Breast epithelium (tissue), 4 donors: ENCODE results near the gene EEPD1. TPM values are rescaled to one million over a fixed set of nuclear protein-coding genes. Genes with fewer than 3 reads are reported as not detected.
A peak's percentile ranks its signal among the peaks of the same experiment; 100 is the strongest.

Experiments used
- DNase-seq, 2 donors: peaks; one replicate each; pipeline ENCODE4 v3.0.0-alpha.2; 2019; ENCODE audit warnings: low spot score in 2 of 2
- H3K27ac ChIP-seq, 2 donors: fragments of 200-600 bp; sonication (generic) in 1 of 2; one replicate each; pipeline ENCODE4 v1.5.1; 2016 to 2019; ENCODE audit warnings: mild to moderate bottlenecking in 1 of 2
- H3K27me3 ChIP-seq, 2 donors: fragments of 200-600 bp; sonication (generic) in 1 of 2; one replicate each; pipeline versions ENCODE4 v1.5.1 to v1.6.0; 2017 to 2019; ENCODE audit warnings: control low read depth in 1 of 2, mild to moderate bottlenecking in 1 of 2
- H3K36me3 ChIP-seq: fragments of 200-600 bp; one replicate; pipeline ENCODE4 v1.5.1; 2019
- H3K4me1 ChIP-seq, 2 donors: fragments of 200-600 bp; sonication (generic); one replicate each; pipeline ENCODE4 v1.5.1; 2016 to 2019; ENCODE audit warnings: control low read depth in 1 of 2
- H3K4me3 ChIP-seq, 3 donors: fragments of 200-600 bp; sonication (generic); 1 replicate in 2 of 3; 2 replicates in 1 of 3; pipeline ENCODE4 v1.5.1; 2016 to 2019; ENCODE audit warnings: mild to moderate bottlenecking in 3 of 3, moderate library complexity in 2 of 3
- H3K9me3 ChIP-seq, 2 donors: fragments of 200-600 bp; sonication (generic) in 1 of 2; one replicate each; pipeline ENCODE4 v1.5.1; 2016 to 2019; ENCODE audit warnings: control low read depth in 1 of 2
- POLR2A ChIP-seq: fragments of 450-650 bp; IDR thresholded peaks from one replicate; pipeline ENCODE4 v1.6.1; 2016; ENCODE audit warnings: antibody characterized with exemption, mild to moderate bottlenecking, moderate library complexity
- POLR2AphosphoS5 ChIP-seq, 3 donors: sonication (generic); formaldehyde crosslinking; IDR thresholded peaks; one replicate each; pipeline ENCODE4 v1.6.1; 2017; ENCODE audit warnings: antibody characterized with exemption in 3 of 3
- intact Hi-C: fragments of 100-400 bp; cut with DNase I; formaldehyde crosslinking; loops from one replicate; pipeline ENCODE4 v1.15.1; 2023; ENCODE audit warnings: low total_unique reads
- total RNA-seq, 3 donors: library from RNA; depleted of rRNA; stranded (reverse); fragments of >200 nt; gene quantifications; one replicate each; pipeline ENCODE4 v1.1.0, GENCODE V29; 2016
- TF ChIP-seq, protein P1 (sequence below), 3 donors: fragments of 450-650 bp; IDR thresholded peaks; one replicate each; pipeline ENCODE4 v1.5.1; 2016 to 2017; ENCODE audit warnings: antibody characterized with exemption in 3 of 3, mild to moderate bottlenecking in 3 of 3, moderate library complexity in 3 of 3

EEPD1 gene
- total RNA-seq, 3 donors from 2014 or later = 6.4 to 32.5 (median 10.5) TPM

GRCh38 chr7:36284456-36285090 lies 131.5 kb downstream of the EEPD1 start:
- DNase-seq = no peak
- no peaks in the 10 kb centered on the region for H3K27me3 ChIP-seq
- H3K27ac ChIP-seq = no peak overlapping the region
- peaks cover 0 to 5% of the 10 kb centered on the region in 2 donors for H3K4me1 ChIP-seq
- no peaks in the 10 kb centered on the region for H3K9me3 ChIP-seq
- TF ChIP-seq POLR2A (no peak), POLR2AphosphoS5 (IDR thresholded peaks at IDR 0.05) (no peak)
- TF ChIP-seq, protein P1, sequence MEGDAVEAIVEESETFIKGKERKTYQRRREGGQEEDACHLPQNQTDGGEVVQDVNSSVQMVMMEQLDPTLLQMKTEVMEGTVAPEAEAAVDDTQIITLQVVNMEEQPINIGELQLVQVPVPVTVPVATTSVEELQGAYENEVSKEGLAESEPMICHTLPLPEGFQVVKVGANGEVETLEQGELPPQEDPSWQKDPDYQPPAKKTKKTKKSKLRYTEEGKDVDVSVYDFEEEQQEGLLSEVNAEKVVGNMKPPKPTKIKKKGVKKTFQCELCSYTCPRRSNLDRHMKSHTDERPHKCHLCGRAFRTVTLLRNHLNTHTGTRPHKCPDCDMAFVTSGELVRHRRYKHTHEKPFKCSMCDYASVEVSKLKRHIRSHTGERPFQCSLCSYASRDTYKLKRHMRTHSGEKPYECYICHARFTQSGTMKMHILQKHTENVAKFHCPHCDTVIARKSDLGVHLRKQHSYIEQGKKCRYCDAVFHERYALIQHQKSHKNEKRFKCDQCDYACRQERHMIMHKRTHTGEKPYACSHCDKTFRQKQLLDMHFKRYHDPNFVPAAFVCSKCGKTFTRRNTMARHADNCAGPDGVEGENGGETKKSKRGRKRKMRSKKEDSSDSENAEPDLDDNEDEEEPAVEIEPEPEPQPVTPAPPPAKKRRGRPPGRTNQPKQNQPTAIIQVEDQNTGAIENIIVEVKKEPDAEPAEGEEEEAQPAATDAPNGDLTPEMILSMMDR (IDR thresholded peaks at IDR 0.05) = no peak
- no peak overlapping the region for H3K4me3 ChIP-seq
- H3K36me3 ChIP-seq = no peaks in the 10 kb centered on the region
- intact Hi-C loops = loop anchor here (5.0 kb wide), 1 partner anchor 302 kb away; no protein-coding TSS in a partner anchor

DNA sequence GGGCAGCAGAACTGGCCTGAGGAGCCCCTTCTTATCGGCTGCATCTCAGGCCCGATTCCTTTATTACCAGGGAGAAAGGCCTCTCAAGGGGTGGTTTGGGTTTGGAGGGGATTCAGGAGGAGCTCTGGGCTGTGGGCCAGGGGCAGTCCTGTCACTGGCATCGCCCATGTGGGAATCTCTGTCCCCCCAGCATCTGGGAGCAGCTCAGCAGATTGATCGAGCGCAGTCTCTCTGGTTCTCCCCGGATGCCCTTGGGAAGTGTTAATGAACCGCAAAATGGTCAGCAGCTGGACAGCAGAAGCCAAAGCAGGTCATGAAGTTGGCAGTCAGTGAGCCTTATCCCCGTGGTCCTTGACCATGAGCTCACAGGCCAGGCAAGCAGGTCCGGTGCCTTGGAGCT lies 132.2 kb downstream of the EEPD1 start:
- Histone ChIP-seq H3K4me1 (peaks cover 0 to 2% of the 10 kb centered on the region in 2 donors), H3K27me3 (no peaks in the 10 kb centered on the region), H3K27ac (no peak overlapping the region), H3K4me3 (no peak overlapping the region), H3K36me3 (no peaks in the 10 kb centered on the region), H3K9me3 (no peaks in the 10 kb centered on the region)
- intact Hi-C loops = loop anchor here (5.0 kb wide), 1 partner anchor 303 kb away; no protein-coding TSS in a partner anchor
- no peak for TF ChIP-seq POLR2A
- TF ChIP-seq, protein P1 (IDR thresholded peaks at IDR 0.05) = no peak
- no peak for TF ChIP-seq POLR2AphosphoS5 (IDR thresholded peaks at IDR 0.05)
- DNase-seq = no peak

- peak overlapping the region; percentile 15 to 64 for H3K27ac ChIP-seq
- TF ChIP-seq POLR2AphosphoS5 (IDR thresholded peaks at IDR 0.05) (no peak), POLR2A (no peak)
- TF ChIP-seq, protein P1 (IDR thresholded peaks at IDR 0.05) = no peak
- DNase-seq = no peak
- H3K36me3 ChIP-seq = no peaks in the 10 kb centered on the region
- H3K9me3 ChIP-seq = no peaks in the 10 kb centered on the region
- intact Hi-C loops = loop anchor here (5.0 kb wide), 1 partner anchor 304 kb away; no protein-coding TSS in a partner anchor
- H3K27me3 ChIP-seq = no peaks in the 10 kb centered on the region
- no peak overlapping the region for H3K4me3 ChIP-seq
- no peaks in the 10 kb centered on the region for H3K4me1 ChIP-seq
Observed at GRCh38 chr7:36286226-36286625, 133.2 kb downstream of the EEPD1 start.

- no peaks in the 10 kb centered on the region for H3K27me3 ChIP-seq
- DNase-seq = no peak
- H3K36me3 ChIP-seq = no peaks in the 10 kb centered on the region
- no peaks in the 10 kb centered on the region for H3K9me3 ChIP-seq
- no peak overlapping the region for H3K4me3 ChIP-seq
- intact Hi-C loops = loop anchor here (5.0 kb wide), 1 partner anchor 304 kb away; no protein-coding TSS in a partner anchor
- no peaks in the 10 kb centered on the region for H3K4me1 ChIP-seq
- H3K27ac ChIP-seq = peak overlapping the region; percentile 15 to 64
- TF ChIP-seq, protein P1 (IDR thresholded peaks at IDR 0.05) = no peak
Observed at GRCh38 chr7:36286688-36287087, 133.6 kb downstream of the EEPD1 start.

- no peaks in the 10 kb centered on the region for H3K27me3 ChIP-seq
- H3K9me3 ChIP-seq = no peaks in the 10 kb centered on the region
- H3K4me3 ChIP-seq = no peak overlapping the region
- TF ChIP-seq POLR2A = no peak
- TF ChIP-seq, protein P1 (IDR thresholded peaks at IDR 0.05) = no peak
- no peak for TF ChIP-seq POLR2AphosphoS5 (IDR thresholded peaks at IDR 0.05)
- H3K36me3 ChIP-seq = no peaks in the 10 kb centered on the region
- H3K4me1 ChIP-seq = no peaks in the 10 kb centered on the region
- peak overlapping the region; percentile 48 to 66 for H3K27ac ChIP-seq
- intact Hi-C loops = loop anchor here (5.0 kb wide), 1 partner anchor 305 kb away; no protein-coding TSS in a partner anchor
- DNase-seq = no peak
Observed at GRCh38 chr7:36287371-36288241, 134.6 kb downstream of the EEPD1 start.
